Measurements from ENCODE around the gene MPST. TPM values are rescaled to one million over a fixed set of nuclear protein-coding genes. Genes with fewer than 3 reads are reported as not detected.

Gene MPST
- polyA plus RNA-seq, 1 donor from 2014 or later, result 56.0 TPM

DNA sequence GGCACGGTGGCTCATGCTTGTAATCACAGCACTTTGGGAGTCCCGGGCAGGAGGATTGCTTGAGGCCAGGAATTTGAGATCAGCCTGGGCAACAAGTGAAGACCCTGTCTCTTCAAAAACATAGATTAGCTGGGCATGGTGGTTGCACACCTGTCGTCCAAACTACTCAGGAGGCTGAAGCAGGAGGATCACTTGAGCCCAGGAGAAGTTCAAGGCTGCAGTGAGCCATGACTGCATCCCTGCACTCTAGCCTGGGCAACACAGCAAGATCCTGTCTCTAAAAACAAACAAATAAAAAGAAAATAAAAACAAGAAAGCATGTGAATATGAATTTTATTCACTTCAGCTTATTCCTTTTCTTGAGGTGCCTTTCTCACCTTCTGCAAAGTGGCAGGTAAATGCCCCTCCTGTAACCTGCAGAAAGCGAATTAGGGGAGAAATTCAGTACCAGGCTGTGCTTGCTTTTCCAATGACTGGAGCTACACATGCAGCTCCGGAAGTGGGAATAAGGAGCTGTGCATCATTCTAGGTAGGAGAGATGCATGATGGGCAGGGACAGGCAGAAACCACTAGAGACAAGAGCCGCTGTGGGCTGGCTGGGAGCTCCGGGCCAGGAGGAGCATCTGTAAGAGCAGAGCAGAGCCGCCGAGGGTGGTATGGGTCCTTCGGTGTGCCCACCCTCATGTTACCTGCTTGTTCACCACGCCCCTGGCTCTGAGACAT lies 17.3 kb downstream of the MPST start:
- no peaks in the 10 kb centered on the region for H3K9me3 ChIP-seq (ENCODE audit: low read length)
- no peak overlapping the region for H2AFZ ChIP-seq (ENCODE audit: low read depth, low read length)
- no peaks in the 10 kb centered on the region for H3K27me3 ChIP-seq (ENCODE audit: insufficient read depth, low read depth, low read length)
- H3F3A ChIP-seq (ENCODE audit: insufficient read depth, low read length, poor library complexity, severe bottlenecking), result no peaks in the 10 kb centered on the region
- H3K9me2 ChIP-seq (ENCODE audit: insufficient read depth, low read length), result no peaks in the 10 kb centered on the region
- H4K20me1 ChIP-seq (ENCODE audit: insufficient read depth), result no peaks in the 10 kb centered on the region
- no peak overlapping the region for H3K27ac ChIP-seq (ENCODE audit: low read length)
- no peaks in the 10 kb centered on the region for H3K36me3 ChIP-seq (ENCODE audit: insufficient read depth, low read length)
- H3K4me2 ChIP-seq (ENCODE audit: low read length), result no peak overlapping the region
- no peaks in the 10 kb centered on the region for H3K79me2 ChIP-seq (replicated peaks; ENCODE audit: insufficient read depth, low read length)
- no peak for TF ChIP-seq EZH2 (IDR thresholded peaks at IDR 0.05; ENCODE audit: borderline replicate concordance, insufficient read depth, low read length, poor library complexity, severe bottlenecking)
- TF ChIP-seq EP300 (conservative IDR thresholded peaks at IDR 0.05; ENCODE audit: poor library complexity, severe bottlenecking), result no peak
- TF ChIP-seq, protein P1, sequence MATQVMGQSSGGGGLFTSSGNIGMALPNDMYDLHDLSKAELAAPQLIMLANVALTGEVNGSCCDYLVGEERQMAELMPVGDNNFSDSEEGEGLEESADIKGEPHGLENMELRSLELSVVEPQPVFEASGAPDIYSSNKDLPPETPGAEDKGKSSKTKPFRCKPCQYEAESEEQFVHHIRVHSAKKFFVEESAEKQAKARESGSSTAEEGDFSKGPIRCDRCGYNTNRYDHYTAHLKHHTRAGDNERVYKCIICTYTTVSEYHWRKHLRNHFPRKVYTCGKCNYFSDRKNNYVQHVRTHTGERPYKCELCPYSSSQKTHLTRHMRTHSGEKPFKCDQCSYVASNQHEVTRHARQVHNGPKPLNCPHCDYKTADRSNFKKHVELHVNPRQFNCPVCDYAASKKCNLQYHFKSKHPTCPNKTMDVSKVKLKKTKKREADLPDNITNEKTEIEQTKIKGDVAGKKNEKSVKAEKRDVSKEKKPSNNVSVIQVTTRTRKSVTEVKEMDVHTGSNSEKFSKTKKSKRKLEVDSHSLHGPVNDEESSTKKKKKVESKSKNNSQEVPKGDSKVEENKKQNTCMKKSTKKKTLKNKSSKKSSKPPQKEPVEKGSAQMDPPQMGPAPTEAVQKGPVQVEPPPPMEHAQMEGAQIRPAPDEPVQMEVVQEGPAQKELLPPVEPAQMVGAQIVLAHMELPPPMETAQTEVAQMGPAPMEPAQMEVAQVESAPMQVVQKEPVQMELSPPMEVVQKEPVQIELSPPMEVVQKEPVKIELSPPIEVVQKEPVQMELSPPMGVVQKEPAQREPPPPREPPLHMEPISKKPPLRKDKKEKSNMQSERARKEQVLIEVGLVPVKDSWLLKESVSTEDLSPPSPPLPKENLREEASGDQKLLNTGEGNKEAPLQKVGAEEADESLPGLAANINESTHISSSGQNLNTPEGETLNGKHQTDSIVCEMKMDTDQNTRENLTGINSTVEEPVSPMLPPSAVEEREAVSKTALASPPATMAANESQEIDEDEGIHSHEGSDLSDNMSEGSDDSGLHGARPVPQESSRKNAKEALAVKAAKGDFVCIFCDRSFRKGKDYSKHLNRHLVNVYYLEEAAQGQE (IDR thresholded peaks at IDR 0.05; ENCODE audit: borderline replicate concordance), result no peak
- no peak for TF ChIP-seq TAF1 (IDR thresholded peaks at IDR 0.05; ENCODE audit: low read depth)
- TF ChIP-seq MXI1 (conservative IDR thresholded peaks at IDR 0.05; ENCODE audit: poor library complexity, severe bottlenecking), result no peak
- TF ChIP-seq POLR2AphosphoS5 (IDR thresholded peaks at IDR 0.05), result no peak
- TF ChIP-seq CTCF (IDR thresholded peaks at IDR 0.05; ENCODE audit: poor library complexity, severe bottlenecking), result no peak
- no peak for TF ChIP-seq RAD21 (conservative IDR thresholded peaks at IDR 0.05)
- TF ChIP-seq SMC3 (conservative IDR thresholded peaks at IDR 0.05; ENCODE audit: poor library complexity), result no peak
- H3K4me3 ChIP-seq (ENCODE audit: low read length), result no peak overlapping the region
- H3K9ac ChIP-seq (ENCODE audit: low read length), result no peak overlapping the region

DNA sequence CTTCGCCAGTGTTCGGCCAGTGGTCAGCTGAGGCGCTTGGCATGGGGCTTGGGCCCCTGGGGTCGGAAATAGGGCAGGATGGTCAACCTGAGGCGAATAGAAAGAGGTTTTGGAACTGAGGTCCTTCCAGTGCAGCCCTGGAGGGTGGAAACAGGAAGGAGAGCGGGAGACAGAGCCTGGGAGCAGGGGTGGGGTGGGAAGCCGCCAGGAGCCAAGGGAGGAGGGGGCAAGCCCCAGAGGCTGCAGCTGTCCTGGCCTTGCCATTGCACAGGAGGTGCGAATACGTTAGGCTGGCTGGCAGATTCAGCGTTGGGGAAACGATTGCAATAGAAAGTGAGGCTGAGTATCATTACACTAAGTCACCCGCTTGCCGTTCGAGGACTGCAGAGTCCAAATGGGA lies 18.1 kb downstream of the MPST start:
- Histone ChIP-seq H3K27ac (ENCODE audit: low read length) (no peak overlapping the region), H3K27me3 (ENCODE audit: insufficient read depth, low read depth, low read length) (no peaks in the 10 kb centered on the region), H3K36me3 (ENCODE audit: insufficient read depth, low read length) (no peaks in the 10 kb centered on the region), H3F3A (ENCODE audit: insufficient read depth, low read length, poor library complexity, severe bottlenecking) (no peaks in the 10 kb centered on the region), H3K9me3 (ENCODE audit: low read length) (no peaks in the 10 kb centered on the region), H2AFZ (ENCODE audit: low read depth, low read length) (no peak overlapping the region), H3K79me2 (replicated peaks; ENCODE audit: insufficient read depth, low read length) (no peaks in the 10 kb centered on the region), H4K20me1 (ENCODE audit: insufficient read depth) (no peaks in the 10 kb centered on the region), H3K4me3 (ENCODE audit: low read length) (no peak overlapping the region), H3K9ac (ENCODE audit: low read length) (no peak overlapping the region), H3K4me2 (ENCODE audit: low read length) (no peak overlapping the region), H3K9me2 (ENCODE audit: insufficient read depth, low read length) (no peaks in the 10 kb centered on the region)
- no peak for TF ChIP-seq EP300 (conservative IDR thresholded peaks at IDR 0.05; ENCODE audit: poor library complexity, severe bottlenecking)
- no peak for TF ChIP-seq SMC3 (conservative IDR thresholded peaks at IDR 0.05; ENCODE audit: poor library complexity)
- no peak for TF ChIP-seq CTCF (IDR thresholded peaks at IDR 0.05; ENCODE audit: poor library complexity, severe bottlenecking)
- TF ChIP-seq POLR2AphosphoS5 (IDR thresholded peaks at IDR 0.05), result no peak
- no peak for TF ChIP-seq EZH2 (IDR thresholded peaks at IDR 0.05; ENCODE audit: borderline replicate concordance, insufficient read depth, low read length, poor library complexity, severe bottlenecking)
- TF ChIP-seq RAD21 (conservative IDR thresholded peaks at IDR 0.05), result no peak
- TF ChIP-seq TAF1 (IDR thresholded peaks at IDR 0.05; ENCODE audit: low read depth), result no peak
- TF ChIP-seq, protein P1 (IDR thresholded peaks at IDR 0.05; ENCODE audit: borderline replicate concordance), result no peak
- no peak for TF ChIP-seq MXI1 (conservative IDR thresholded peaks at IDR 0.05; ENCODE audit: poor library complexity, severe bottlenecking)
